ENCODE results near the gene RNF152. TPM values are rescaled to one million over a fixed set of nuclear protein-coding genes. Genes with fewer than 3 reads are reported as not detected.
"Not testable (repeated sequence)": the region's sequence is repeated elsewhere in the genome, so short reads cannot be mapped to it uniquely, and the experiment has no call there.

The RNF152 gene
- polyA plus RNA-seq, 5 donors = 10.5 to 15.0 (median 11.7) TPM

GRCh38 chr18:61823595-61823994, 69.2 kb downstream of the RNF152 start:
- DNase-seq = no peak

DNA sequence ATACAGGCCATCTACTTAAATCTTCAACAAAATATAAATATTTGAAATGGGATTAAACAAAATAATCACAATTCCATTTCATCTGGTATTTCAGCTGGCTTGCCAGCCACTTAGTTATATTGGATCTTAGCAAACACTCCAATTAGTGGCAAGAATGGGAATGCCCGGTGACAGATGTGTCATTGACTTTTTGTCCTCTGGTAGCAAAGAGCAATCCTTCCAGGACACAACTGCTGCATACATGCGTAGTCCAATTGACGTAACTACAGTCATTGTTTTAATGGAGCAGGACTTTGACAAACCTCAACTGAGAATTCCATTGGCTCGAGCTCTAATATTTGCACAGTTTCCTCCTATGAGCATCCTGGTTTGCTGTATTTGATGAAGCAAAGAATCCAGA, 69.9 kb downstream of the RNF152 start:
- DNase-seq = no peak

- DNase-seq = no peak
Observed at GRCh38 chr18:61821748-61822147, 71.1 kb downstream of the RNF152 start.

DNA sequence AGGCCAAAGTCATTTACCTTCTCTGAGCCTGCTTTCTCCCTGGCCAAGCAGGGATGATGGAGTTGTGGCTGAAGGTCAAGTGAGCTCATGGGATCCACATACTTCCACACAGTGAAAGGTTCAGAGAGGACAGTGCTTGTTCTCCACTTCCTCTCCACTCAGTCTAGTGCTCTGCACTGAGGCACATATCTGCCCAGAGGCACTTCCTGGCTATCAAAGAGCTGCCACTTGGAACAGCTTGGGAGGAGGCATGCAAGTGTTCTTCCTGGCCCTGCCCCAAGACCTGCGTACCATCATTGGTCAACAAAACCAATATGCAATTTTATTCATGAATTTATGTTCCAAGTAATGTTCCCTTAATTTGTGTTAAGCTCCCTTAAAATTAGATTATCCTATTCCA, 71.9 kb downstream of the RNF152 start:
- no peak for DNase-seq

DNA sequence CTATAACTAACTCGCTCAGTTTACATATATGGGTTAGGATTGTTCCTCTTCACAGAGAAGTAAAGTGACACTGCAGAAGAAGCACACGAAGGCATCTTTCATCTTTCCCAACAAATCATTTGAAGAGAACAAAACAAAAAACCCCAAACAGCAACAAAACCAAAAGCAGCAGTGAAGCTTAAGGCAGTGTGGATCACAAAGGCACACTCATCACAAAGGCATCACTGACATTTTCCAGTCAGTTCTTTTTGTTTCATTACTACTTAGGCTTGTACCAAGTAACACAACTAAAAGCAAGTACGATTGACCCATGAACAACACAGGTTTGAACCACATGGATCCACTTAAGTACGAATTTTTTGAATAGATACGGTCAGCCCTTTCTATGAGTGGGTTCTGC, 75.7 kb downstream of the RNF152 start:
- no peak for DNase-seq

DNA sequence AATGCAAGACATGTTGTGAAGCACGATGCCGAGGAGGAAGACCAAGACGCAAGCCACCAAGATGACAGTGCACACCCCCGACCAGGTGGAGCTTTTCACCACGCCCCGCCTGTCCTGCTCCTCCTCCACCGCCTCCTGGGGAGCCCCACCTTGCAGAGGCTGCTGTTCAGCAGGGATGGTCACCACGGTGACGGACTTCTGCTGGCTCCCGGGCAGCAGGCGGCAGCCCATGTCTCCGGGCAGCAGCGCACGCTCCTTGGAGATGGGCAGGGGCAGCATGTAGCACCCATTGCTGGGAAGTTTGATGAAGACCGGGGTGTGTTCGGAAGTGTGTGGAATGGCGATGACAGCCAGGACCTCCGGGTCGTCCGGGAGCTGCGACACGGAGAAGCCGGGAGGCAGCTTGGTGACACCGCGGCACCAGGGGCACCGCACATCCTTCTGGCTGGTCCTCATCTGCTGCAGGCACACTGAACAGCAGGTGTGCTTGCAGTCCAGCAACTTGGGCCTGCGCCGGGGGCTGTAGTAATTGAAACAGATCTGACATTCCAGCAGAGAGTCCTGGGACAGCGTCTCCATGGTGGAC, 76.8 kb downstream of the RNF152 start:
- no peak for DNase-seq

GRCh38 chr18:61808286-61808685, 84.5 kb downstream of the RNF152 start:
- DNase-seq = peak; percentile 36 to 45

GRCh38 chr18:61803393-61803792, 89.4 kb downstream of the RNF152 start:
- no peak for DNase-seq

GRCh38 chr18:61797696-61798590, 94.9 kb downstream of the RNF152 start:
- DNase-seq = no peak

GRCh38 chr18:61791031-61791430, 101.8 kb downstream of the RNF152 start:
- DNase-seq = no peak

DNA sequence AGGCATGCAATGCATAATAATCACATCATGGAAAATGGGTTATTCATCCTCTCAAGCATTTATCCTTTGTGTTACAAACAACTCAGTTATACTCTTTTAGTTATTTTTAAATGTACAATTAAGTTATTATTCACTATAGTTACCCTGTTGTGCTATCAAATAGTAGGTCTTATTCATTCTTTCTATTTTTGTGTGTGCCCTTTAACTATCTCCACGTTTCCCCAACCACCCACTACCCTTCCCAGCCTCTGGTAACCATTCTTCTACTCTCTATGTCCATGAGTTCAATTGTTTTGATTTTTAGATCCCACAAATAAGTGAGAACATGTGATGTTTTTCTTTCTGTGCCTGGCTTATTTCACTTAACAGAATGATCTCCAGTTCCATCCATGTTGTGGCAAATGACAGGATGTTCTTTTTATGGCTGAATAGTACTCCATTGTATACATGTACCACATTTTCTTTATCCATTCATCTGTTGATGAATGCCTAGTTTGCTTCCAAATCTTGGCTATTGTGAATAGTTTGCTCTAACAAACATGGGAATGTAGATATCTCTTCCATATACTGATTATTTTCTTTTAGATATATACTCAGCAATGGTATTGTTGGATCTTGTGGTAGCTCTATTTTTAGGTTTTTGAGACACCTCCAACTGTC, 105.7 kb downstream of the RNF152 start:
- not testable (repeated sequence) for DNase-seq

- DNase-seq = no peak
Observed at GRCh38 chr18:61785588-61785987, 107.2 kb downstream of the RNF152 start.

DNA sequence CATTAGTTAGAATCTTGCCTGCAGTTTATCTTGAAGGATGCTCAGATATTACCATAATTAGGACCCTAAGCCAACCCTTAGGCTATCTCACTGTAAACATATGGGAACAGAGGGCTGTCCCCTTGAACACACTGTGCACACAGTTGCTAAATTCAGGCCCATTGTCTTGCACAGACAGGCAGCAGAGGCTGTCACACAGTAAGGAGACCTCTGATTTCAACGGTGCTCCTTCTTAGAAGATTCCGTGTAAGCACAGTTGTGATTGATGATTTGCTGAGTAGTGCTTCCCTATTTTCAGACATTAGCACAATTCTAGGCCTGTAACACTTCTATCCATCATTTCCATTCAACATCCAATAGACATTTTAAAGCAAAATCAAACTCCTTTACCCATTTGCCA, 108.0 kb downstream of the RNF152 start:
- no peak for DNase-seq

DNA sequence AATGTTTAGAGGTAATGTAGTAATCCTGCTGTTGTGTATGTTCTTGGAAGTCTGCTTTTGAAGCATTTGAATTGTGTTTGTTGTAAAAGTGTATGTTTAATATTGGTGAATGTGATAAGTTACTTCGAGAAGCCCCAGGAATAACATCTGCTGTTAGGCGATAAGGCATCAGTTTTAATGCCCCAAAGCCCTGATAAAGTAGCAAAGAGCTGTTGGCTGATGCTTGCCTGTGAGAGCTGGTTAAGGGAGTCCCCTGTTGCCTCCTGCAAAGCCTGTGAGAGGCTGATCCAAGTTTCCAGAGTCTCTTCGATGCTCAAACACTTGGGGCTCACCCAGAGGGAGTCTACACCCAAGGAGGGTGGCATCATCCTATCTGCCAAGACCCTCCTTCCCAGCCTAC, 110.3 kb downstream of the RNF152 start:
- DNase-seq = no peak

- not testable (repeated sequence) for DNase-seq
Observed at GRCh38 chr18:61776201-61776600, 116.6 kb downstream of the RNF152 start.

DNA sequence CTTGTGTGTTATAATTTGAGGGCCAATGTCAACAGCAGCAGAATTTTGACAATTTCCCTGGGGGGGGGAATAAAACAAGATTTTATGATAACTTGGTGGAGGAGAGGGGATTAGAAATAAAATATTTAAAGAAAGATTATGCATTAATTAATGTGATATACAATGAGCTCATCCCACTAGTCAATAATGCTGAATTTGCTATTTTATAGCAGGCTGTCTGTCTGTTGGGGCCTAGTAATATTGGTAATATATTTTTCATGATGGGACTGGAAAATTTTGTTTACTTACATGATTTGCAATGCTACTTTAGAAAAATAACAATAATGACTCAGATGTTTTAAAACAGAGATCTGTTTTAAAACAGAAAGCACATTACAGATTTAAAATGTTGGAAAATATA, 118.0 kb downstream of the RNF152 start:
- DNase-seq = no peak

DNA sequence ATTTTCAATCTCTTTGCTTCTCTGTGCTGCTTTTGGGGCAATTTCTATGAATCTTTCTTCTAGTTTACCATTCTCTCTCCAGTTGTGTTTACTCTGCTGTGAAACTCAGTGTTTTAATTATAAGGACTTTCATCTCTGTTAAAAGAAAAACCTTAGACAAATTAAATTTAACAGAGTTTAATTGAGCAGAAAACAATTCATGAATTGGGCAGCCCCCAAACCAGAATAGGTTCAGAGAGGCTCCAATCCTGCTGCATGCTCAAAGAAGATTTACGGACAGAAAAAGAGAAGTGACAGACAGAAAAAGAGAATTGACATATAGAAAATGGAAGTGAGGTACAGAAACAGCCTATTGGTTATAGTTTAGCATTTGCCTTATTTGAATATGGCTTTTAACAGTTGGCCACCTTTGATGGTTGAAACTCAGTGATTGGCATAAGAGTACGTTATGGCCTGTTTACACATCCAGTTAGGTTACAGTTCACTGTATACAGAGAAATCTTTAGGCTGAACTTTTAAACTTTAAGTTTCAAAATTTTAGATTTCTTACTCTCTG, 120.4 kb downstream of the RNF152 start:
- no peak for DNase-seq

GRCh38 chr18:61771861-61772260, 120.9 kb downstream of the RNF152 start:
- no peak for DNase-seq

- no peak for DNase-seq
Observed at GRCh38 chr18:61770279-61770678, 122.5 kb downstream of the RNF152 start.

GRCh38 chr18:61766266-61766884, 126.4 kb downstream of the RNF152 start:
- DNase-seq = no peak

DNA sequence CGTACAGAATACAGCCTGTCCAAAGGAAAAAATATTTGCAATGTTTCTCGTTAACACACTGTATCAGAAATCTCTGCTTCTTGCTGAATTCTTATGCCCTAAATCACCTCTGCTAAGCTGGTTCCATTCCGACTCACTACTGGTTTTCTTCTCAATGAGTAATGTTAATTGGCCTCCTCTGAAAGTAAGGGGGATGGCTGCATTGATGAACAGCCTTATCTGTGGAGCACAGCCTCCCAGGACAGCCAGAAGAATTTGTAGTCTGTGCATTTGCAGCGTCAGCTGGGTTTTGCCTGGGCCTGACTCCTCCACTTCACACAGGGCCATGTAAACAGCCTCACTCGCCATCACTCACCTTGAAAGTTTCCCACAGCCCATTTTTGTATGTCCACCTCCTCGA, 127.7 kb downstream of the RNF152 start:
- no peak for DNase-seq

DNA sequence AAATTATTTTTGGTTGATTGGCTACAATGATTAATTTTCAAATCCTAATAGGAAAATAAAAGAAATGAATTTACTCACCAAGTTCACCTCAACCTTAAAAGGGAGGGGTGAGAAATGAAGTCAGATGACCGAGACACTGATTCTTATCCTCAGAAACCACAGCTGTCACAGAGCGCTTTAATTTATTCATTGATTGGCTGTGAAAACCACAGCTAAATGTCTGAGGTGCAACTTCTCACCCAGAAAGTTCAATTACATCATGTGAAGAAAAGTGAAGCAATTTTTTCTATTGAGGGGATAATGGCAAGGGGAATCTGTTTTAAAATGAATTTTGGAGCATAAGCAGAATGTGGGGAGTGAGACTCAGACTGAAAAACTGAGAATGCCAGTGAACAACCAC, 128.4 kb downstream of the RNF152 start:
- no peak for DNase-seq

Data from right lung (tissue), 5 donors.